Ishikawa (cell line): Measurements from ENCODE around the gene ACTN1.

Experiments used
- CEBPB ChIP-seq: IDR thresholded peaks from 2 replicates; pipeline ENCODE4 v1.6.1; 2012
- CREB1 ChIP-seq: IDR thresholded peaks from 2 replicates; pipeline ENCODE4 v1.6.1; 2012; ENCODE audit warnings: low read depth
- EGR1 ChIP-seq: IDR thresholded peaks from 2 replicates; pipeline ENCODE4 v1.6.1; 2012
- EP300 ChIP-seq: IDR thresholded peaks from 2 replicates; pipeline ENCODE4 v1.6.1; 2012; ENCODE audit warnings: borderline replicate concordance
- TAF1 ChIP-seq: IDR thresholded peaks from 2 replicates; pipeline ENCODE4 v1.6.1; 2012; ENCODE audit warnings: low read depth, mild to moderate bottlenecking
- TEAD4 ChIP-seq: IDR thresholded peaks from 2 replicates; pipeline ENCODE4 v1.6.1; 2012
- YY1 ChIP-seq: IDR thresholded peaks from 2 replicates; pipeline ENCODE4 v1.6.1; 2012; ENCODE audit warnings: low read depth
- TF ChIP-seq, protein P1 (sequence below): IDR thresholded peaks from 2 replicates; pipeline ENCODE4 v1.6.1; 2012; ENCODE audit warnings: low read depth, mild to moderate bottlenecking
- TF ChIP-seq, protein P2 (sequence below): IDR thresholded peaks from 2 replicates; pipeline ENCODE4 v1.6.1; 2012
- TF ChIP-seq, protein P3 (sequence below): IDR thresholded peaks from 2 replicates; pipeline ENCODE4 v1.6.1; 2012

DNA sequence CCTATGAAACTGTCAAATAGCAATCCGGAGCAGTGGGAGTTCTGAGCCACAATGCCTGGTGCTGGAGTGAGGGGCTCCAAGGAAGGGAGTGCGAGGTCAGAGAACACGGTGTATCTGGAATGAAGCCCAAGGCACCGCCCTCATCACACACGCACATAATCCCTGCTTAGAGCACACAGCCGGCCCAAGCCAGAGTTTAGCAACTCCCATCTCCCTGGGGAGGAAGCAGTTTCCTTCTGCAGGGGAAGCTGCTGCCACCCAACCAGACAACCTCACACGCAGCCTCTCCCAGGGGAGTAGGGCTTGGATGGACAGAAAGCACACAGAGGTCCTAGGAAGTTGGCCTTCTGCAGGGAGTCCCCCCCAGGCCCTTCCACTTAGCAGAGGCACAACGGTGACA, 31.3 kb downstream of the ACTN1 start:
- TF ChIP-seq YY1 (no peak), CREB1 (no peak), EGR1 (no peak), TEAD4 (no peak), EP300 (no peak), CEBPB (no peak), TAF1 (no peak)
- TF ChIP-seq, protein P1, sequence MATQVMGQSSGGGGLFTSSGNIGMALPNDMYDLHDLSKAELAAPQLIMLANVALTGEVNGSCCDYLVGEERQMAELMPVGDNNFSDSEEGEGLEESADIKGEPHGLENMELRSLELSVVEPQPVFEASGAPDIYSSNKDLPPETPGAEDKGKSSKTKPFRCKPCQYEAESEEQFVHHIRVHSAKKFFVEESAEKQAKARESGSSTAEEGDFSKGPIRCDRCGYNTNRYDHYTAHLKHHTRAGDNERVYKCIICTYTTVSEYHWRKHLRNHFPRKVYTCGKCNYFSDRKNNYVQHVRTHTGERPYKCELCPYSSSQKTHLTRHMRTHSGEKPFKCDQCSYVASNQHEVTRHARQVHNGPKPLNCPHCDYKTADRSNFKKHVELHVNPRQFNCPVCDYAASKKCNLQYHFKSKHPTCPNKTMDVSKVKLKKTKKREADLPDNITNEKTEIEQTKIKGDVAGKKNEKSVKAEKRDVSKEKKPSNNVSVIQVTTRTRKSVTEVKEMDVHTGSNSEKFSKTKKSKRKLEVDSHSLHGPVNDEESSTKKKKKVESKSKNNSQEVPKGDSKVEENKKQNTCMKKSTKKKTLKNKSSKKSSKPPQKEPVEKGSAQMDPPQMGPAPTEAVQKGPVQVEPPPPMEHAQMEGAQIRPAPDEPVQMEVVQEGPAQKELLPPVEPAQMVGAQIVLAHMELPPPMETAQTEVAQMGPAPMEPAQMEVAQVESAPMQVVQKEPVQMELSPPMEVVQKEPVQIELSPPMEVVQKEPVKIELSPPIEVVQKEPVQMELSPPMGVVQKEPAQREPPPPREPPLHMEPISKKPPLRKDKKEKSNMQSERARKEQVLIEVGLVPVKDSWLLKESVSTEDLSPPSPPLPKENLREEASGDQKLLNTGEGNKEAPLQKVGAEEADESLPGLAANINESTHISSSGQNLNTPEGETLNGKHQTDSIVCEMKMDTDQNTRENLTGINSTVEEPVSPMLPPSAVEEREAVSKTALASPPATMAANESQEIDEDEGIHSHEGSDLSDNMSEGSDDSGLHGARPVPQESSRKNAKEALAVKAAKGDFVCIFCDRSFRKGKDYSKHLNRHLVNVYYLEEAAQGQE: no peak
- TF ChIP-seq, protein P2, sequence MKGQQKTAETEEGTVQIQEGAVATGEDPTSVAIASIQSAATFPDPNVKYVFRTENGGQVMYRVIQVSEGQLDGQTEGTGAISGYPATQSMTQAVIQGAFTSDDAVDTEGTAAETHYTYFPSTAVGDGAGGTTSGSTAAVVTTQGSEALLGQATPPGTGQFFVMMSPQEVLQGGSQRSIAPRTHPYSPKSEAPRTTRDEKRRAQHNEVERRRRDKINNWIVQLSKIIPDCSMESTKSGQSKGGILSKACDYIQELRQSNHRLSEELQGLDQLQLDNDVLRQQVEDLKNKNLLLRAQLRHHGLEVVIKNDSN: no peak
- TF ChIP-seq, protein P3, sequence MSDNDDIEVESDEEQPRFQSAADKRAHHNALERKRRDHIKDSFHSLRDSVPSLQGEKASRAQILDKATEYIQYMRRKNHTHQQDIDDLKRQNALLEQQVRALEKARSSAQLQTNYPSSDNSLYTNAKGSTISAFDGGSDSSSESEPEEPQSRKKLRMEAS: no peak
